Raji (cell line): ENCODE data around the gene TAF11L2.
"Not testable (repeated sequence)": the region's sequence is repeated elsewhere in the genome, so short reads cannot be mapped to it uniquely, and the experiment has no call there.

ENCODE experiments used
- POLR2A ChIP-seq: IDR thresholded peaks from 2 replicates; pipeline ENCODE4 v1.6.1; 2011; ENCODE audit warnings: low read depth, low read length, control low read depth; ENCODE audit not compliant: insufficient read depth

The TAF11L2 gene

DNA sequence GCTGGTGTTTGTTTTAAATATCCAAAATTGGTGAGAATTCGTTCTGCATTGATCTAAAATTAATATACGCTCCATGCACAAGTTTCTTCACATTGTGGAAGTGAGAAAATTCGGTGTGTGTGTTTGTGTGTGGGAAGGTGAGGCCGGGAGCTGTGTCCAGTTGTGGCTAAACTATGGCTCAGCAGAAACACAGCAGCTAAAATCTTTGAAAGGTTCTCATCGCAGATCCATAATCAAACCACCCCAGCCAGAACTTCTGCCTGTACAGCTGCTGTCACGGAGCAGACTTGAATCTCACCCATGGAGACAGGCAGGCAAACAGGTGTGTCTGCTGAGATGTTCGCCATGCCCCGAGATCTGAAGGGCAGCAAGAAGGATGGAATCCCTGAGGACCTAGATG lies at the start of gene TAF11L2:
Gene TAF11L2, plus strand, starts transcription at position 301 of the 400 bp plus-strand sequence.
- not testable (repeated sequence) for TF ChIP-seq POLR2A

DNA sequence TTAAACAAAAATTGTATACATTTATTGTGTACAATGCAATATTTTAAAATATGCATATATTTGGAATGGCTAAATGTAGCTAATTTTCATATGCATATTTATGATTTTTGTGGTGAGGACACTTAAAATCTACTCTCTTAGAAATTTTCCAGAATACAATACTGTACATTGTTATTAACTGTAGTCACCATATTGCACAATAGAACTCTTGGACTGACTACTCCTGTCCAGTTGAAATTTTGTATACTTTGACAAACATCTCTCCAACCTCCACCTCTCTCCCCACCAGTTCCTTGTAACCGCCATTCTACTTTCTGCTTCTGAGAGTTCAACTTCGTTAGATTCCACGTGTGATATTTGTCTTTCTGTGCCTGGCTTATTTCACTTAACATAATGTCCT lies 49.2 kb upstream of the TAF11L2 start:
- TF ChIP-seq POLR2A, result no peak

DNA sequence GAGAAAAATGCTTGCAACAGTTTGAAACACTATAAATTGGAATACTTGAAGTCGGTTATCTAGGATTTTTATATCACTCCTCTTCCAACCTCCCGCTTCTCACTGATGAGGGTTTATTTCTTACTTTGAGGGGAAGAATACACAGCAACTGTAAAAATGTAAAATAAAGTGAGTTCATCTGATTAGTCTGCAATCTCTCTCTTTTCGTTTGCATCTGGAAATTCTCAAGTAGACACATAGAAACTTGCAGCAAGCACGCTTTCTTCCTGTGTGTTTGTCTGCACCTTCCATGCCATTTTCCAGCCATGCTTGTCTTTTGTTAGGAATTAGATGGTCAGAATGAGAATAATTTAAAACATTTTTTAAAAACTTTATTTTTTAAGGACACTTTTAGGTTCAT lies 45.1 kb upstream of the TAF11L2 start:
- TF ChIP-seq POLR2A, result no peak

DNA sequence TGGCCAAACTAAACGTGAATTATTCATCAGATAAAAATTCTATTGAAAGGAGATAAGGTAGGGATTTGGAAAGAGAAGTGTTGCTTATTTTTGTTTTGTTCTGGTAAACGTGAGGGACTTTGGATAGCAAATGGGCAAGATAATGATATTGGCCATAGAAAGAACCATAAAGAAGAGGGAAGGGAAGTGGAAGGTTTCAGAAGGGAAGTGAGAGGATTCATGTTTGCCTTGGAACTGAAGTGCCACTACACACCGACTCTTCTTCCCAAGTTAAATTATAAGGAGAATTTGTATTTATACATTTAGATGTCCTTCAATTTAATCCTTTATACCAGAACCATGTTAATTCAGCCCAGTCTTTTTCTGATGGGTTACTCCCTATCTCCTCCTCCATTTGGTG lies 42.1 kb upstream of the TAF11L2 start:
- no peak for TF ChIP-seq POLR2A

DNA sequence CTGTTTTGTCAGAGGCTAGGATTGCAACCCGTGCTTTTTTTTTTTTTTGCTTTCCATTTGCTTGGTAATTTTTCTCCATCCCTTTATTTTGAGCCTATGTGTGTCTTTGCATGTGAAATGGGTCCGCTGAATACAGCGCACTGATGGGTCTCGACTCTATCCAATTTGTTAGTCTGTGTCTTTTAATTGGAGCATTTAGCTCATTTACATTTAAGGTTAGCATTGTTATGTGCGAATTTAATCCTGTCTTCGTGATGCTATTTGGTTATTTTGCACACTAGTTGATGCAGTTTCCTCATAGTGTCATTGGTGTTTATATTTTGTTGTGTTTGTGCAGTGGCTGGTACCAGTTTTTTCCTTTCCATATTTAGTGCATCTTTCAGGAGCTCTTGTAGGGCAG lies 36.2 kb upstream of the TAF11L2 start:
- TF ChIP-seq POLR2A, result no peak

DNA sequence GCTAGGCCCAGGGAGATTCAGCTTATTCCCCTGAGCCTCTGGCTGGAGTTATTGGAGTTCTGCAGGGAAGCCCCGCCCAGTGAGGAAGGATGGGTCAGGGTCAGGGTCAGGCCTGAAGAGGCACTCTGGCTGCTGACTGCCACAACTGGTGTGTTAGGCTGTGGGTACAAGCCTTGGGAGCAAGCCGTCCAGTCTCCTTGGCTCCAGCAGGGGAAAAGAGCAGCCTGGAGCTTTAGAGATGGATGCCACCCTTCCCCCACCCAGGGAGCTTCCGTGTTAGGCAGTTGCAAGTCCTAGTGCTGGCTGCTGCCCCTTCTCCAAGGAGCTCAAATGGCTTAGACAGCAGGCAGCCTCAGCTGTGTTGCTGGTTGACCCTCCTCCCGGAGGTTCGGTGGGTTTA lies 34.4 kb upstream of the TAF11L2 start:
- TF ChIP-seq POLR2A, result no peak

DNA sequence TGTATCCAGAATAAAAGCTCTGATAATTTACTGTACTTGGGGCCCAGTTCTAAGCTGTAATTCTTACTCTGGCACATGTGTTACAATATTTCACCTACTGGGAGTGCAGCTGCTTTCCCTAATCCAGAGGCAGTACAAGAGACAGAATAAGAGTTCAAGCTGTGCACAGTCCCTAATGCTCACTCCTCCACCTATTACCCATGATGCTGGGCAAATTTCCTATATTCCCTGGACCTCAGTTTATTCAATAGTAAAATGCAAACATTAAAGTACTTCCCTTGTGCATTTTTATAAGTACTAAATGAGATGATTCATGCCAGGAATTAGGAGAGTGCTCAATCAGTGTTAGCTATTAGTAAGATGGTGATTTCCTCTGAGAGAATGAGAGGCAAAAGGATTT lies 28.0 kb upstream of the TAF11L2 start:
- no peak for TF ChIP-seq POLR2A

DNA sequence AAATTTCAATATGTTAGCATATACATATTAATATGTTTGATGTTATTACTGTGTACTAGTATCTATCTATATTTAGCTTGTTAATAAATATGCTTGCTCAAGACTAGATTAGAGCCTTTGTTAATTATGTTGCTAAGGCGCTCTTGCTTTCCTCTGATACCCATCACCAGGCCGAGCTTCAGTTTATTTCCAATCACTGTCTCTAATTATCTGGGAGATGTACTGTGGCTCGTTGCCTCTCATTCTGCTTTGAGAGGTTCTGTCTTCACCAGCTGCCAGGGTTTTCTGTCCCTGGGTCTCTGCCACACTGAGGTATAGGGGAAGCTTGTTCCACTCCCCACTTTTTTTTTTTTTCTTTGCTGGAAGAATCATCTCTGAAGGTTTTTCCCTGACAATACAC lies 21.0 kb upstream of the TAF11L2 start:
- TF ChIP-seq POLR2A, result no peak

DNA sequence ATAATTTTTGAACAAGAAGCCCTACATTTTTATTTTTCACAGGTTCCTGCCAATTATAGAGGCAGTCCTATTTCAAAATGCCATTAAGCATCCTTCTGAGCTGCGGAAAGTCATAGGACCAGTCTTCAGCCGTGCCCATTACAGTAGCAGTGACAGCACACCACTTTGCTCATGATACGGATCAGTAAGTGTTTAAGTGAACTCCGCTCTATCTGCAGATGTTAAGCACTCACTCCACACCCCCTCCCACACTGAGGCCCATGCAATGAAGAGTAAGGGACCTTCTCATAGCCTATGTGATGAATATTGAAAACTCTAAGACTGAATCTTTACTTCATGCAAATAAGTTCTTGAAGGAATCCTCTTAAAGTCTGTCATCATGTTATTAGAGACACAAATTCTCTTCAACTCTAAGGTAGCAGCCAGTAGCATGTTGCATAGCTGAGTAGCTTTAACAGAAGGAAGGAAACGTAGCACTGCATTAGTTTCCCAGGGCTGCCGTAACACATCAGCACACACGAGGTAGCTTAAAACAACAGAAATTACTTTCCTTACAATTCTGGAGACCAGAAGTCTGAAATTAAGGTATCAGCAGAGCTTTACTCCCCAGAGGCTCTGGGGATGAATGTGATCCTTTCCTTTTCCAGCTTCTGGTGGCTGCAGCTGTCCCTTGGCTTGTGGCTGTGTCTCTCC lies 20.3 kb upstream of the TAF11L2 start:
- no peak for TF ChIP-seq POLR2A

DNA sequence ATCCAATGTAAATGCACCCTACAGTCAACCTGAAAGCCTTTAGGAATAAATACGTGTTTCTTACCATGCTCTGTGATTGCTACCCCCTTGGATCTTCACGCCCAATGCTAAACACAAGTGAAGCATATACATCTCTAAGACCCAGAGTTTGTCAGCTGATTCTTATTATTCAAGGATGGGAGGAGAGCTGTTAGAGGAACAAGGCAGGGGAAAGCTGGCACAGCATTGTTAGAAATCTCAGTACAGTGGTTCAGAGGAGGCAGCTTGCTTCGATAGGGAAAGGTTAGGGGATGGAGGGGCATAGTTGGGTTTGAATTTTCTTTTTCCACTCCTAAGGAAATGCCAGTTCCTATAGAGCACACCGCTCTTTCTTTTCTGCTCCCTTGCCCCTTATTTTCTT lies 16.7 kb upstream of the TAF11L2 start:
- no peak for TF ChIP-seq POLR2A

DNA sequence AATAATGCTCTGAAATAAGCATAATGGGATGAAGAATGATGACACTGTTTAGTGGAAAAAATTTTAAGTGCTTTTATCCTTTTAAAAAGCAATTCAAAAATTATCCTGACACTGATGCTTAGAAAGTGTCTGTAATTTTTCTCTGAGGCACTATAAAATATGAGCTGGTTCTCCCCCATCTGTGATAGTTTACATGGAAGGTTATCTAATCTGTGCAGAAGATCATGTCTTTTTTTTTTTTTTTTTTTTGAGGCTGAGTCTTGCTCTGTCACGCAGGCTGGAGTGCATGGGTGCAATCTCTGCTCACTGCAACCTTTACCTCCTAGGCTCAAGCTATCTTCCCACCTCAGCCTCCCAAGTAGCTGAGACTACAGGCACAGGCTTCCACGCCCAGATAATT lies 15.2 kb upstream of the TAF11L2 start:
- TF ChIP-seq POLR2A, result no peak

DNA sequence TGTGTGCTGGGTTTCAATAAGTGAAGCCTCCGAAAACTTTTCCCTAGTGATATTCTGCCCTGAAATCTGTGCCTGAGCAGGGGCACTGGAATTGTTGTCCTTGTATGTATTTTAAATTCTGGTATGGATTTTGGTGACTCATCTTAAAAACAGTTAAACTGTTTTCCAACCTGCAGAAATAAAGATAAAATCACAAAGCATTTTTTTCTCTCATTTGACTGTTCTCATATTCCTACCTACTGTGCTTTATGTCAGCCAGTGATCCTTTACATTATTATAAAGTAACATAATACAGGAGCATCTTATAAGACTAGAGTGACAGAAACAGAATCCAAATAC lies 10.9 kb upstream of the TAF11L2 start:
- TF ChIP-seq POLR2A, result no peak

DNA sequence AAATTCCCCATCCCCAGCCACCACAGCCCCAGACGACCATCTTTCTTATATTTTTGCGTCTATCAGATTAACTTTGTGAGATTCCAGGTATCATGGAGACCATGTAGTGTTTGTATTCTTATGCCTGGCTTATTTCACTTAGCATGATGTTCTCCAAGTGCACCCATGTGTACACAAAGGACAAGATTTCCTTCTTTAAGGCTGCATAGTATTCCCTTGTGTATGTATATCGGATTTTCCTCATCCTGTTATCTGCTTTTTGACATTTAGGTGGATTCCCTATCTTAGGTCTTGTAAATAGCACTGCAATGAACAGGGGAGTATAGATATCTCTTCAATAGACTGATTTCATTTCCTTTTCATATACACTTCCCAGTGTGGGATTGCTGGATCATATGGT lies 5.3 kb upstream of the TAF11L2 start:
- TF ChIP-seq POLR2A, result no peak

DNA sequence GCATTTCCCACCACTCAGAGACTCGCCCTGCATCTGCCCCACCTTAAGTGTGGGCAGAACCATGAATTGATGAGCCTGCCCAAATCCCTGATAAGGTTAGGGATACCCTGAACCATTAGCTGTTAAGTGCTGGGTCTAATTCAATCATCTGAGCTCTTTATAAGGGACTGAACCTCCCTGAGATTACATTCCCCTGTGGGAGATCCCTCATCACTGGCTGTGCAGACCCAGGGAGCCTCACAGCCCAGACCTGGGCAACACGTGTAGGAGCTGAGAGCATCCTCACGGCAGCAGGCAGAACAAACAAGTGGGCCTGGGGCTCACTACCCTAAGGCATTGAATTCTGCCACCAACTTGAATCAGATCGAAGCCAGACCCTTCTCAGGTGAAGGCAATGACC lies 585 bp upstream of the TAF11L2 start:
- TF ChIP-seq POLR2A, result no peak

DNA sequence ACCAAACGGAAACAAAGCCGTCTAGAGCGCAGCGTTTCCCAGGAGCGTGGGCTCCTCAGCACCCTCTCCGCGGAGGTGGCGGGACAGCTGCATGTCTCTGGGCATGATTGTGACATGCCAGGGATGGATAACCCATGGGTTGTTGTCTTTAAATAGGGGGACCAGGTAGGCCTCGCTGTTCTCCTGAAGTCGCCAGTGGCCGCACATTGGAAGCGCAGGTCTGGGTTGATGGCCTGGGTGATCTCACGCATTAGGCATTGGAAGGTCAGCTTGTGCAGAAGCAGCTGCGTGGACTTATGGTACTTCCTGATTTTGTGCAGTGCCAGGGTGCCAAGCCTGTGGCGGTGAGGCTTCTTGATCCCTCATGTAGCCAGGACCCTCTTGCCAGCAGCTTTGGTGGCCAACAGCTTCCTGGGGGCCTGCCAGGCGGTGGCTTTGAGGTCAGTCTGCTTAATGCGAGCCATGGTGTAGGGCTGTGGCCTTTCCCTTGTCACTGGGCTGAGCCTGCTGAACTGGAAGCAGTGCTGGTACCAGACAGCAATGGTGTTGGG lies 13.8 kb downstream of the TAF11L2 start:
- no peak for TF ChIP-seq POLR2A

DNA sequence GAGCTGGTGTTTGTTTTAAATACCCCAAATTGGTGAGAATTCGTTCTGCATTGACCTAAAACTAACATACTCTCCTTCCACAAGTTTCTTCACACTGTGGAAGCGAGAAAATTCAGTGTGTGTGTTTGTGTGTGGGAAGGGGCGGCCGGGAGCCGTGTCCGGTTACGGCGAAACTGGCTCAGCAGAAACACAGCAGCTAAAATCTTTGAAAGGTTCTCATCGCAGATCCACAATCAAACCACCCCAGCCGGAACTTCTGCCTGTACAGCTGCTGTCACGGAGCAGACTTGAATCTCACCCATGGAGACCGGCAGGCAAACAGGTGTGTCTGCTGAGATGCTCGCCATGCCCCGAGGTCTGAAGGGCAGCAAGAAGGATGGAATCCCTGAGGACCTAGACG lies 20.0 kb downstream of the TAF11L2 start, which contains the start of gene TAF11L3:
Gene TAF11L3, plus strand, starts transcription at position 301 of the 400 bp plus-strand sequence.
- not testable (repeated sequence) for TF ChIP-seq POLR2A

DNA sequence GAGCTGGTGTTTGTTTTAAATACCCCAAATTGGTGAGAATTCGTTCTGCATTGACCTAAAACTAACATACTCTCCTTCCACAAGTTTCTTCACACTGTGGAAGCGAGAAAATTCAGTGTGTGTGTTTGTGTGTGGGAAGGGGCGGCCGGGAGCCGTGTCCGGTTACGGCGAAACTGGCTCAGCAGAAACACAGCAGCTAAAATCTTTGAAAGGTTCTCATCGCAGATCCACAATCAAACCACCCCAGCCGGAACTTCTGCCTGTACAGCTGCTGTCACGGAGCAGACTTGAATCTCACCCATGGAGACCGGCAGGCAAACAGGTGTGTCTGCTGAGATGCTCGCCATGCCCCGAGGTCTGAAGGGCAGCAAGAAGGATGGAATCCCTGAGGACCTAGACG lies 23.5 kb downstream of the TAF11L2 start, which contains the start of gene TAF11L4:
Gene TAF11L4, plus strand, starts transcription at position 301 of the 400 bp plus-strand sequence.
- TF ChIP-seq POLR2A, result not testable (repeated sequence)

DNA sequence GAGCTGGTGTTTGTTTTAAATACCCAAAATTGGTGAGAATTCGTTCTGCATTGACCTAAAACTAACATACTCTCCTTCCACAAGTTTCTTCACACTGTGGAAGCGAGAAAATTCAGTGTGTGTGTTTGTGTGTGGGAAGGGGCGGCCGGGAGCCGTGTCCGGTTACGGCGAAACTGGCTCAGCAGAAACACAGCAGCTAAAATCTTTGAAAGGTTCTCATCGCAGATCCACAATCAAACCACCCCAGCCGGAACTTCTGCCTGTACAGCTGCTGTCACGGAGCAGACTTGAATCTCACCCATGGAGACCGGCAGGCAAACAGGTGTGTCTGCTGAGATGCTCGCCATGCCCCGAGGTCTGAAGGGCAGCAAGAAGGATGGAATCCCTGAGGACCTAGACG lies 26.9 kb downstream of the TAF11L2 start, which contains the start of gene TAF11L5:
Gene TAF11L5, plus strand, starts transcription at position 301 of the 400 bp plus-strand sequence.
- not testable (repeated sequence) for TF ChIP-seq POLR2A

DNA sequence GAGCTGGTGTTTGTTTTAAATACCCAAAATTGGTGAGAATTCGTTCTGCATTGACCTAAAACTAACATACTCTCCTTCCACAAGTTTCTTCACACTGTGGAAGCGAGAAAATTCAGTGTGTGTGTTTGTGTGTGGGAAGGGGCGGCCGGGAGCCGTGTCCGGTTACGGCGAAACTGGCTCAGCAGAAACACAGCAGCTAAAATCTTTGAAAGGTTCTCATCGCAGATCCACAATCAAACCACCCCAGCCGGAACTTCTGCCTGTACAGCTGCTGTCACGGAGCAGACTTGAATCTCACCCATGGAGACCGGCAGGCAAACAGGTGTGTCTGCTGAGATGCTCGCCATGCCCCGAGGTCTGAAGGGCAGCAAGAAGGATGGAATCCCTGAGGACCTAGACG lies 30.3 kb downstream of the TAF11L2 start, which contains the start of gene TAF11L6:
Gene TAF11L6, plus strand, starts transcription at position 301 of the 400 bp plus-strand sequence.
- not testable (repeated sequence) for TF ChIP-seq POLR2A
